NCI-H2227 treated with DMSO at 0.1 percent for 48 hours (cell line): ENCODE results near the gene NXPH3.
"Not testable (repeated sequence)": the region's sequence is repeated elsewhere in the genome, so short reads cannot be mapped to it uniquely, and the experiment has no call there.

Experiments
- DNase-seq: peaks from one replicate; lab custom pipeline; 2025; lab: John Stamatoyannopoulos, UW

Gene NXPH3

GRCh38 chr17:49554694-49555494 lies 20.8 kb upstream of the NXPH3 start:
- no peak for DNase-seq

DNA sequence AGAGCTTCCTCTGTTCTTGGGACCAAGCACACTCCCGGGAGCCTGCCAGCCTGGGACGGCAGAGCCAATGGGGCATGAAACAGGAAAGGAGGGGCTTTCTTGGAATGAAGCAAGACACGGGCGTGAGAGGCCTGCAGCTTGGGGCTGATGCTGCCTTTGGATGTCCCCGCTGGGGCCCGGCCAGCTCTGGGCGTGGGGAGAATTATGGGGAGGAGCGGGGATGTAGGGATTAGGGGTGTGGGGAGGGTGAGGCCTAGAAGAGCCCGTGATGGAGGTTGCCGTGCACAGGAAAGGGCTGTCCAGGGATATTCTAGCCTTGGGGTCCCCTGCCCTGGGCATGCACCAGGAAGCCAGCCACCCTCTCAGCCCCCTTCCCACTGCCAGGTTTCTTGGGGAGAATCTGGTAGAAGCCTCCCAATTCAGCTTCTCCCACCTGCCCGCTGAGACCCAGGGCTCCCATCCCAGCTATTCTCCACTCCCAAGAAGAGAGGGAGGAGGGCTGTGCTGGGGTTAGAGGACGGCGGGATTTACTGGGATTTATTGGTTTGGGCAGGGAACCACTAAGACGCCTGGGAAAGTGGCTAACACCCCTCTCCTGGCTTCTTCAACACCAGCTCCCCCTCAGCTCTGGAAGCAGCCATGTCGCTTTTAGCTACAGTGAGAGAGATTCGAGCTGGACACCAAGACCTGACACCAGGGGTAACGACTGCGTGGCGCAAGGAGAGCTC lies 20.0 kb upstream of the NXPH3 start:
- no peak for DNase-seq

DNA sequence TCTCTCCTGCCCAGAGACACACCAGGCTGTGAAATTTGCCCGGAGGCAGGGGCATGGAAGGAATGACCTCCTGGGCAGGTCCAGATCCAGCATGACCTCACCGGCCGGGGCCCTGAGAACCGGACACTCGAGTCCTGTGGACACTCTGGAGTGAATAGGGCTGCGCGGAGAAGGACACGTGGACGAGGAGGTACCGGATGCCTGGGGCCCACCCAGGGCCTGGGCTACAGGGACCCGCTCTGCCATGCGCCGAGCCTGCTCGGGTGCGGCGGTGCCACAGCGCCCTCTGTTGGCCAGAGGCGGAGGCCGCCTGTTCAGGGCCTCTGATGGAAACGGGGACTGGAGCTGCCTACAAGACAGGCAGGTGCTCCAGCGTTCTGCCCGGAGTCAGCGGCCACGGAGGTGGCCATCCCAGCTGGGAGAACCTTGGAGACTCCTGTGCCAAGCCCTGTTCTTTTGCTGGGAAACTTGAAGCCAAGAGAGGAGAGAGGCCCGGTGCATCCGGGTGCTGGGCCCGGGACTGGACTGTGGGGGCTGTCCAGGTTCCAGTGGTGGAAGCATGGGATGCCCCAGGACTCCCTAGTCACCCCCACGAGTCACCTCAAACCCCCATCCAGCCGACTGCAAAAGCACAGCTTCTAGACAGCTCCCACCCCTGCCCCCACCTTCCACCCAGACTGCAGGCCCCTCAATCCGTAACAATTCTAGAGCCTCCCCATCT lies 19.3 kb upstream of the NXPH3 start:
- DNase-seq = peak; percentile 70

DNA sequence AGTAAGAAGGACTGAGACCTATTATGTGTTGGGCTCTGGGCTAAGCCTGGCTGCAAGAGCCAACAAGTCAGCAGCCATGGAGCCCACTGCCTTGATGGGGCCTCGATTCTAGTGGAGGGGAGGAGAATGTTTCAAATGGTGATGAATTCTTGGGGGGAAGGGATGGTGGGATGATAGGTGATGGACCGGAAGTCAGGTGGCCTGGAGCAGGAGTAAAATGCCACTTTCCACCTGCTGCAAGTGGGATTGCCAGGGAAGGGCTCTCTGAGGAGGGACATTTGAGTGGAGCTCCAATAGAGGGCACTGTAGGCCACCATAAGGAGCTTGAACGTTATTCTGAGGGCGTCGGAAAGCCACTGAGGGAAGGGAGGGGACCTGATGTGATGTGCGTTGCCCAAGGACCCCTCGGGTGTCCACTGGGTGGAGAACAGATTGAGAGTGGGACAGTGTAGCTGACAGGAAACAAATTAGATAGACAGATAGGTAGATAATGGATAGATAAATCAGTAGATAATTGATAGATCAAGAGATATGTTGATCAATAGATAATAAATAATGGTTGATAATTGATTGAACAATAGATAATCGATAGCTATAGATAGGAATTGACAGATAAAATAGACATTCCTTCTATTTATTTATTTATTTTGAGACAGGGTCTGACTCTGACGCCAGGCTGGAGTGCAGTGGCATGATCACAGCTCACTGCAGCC lies 18.2 kb upstream of the NXPH3 start:
- peak; percentile 52 for DNase-seq

- DNase-seq = no peak
Observed at GRCh38 chr17:49564638-49565037, 11.0 kb upstream of the NXPH3 start.

- peak; percentile 41 for DNase-seq
Observed at GRCh38 chr17:49565948-49566491, 9.7 kb upstream of the NXPH3 start.

- DNase-seq = no peak
Observed at GRCh38 chr17:49566668-49567071, 9.0 kb upstream of the NXPH3 start.

GRCh38 chr17:49567104-49567521 lies 8.6 kb upstream of the NXPH3 start:
- DNase-seq = no peak

- DNase-seq = peak; percentile 61
Observed at GRCh38 chr17:49567871-49568694, 7.6 kb upstream of the NXPH3 start.

DNA sequence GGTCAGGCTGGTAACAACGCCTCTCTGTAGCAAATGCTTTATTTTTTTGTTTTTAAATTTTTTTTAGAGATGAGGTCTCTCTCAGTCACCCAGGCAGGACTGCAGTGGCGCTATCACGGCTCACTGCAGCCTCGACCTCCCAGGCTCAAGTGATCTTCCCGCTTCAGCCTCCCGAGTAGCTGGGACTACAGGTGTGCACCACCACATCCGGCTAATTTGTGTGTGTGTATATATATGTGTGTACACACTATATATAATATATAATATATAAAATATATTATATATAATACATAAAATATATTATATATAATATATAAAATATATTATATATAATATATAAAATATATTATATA lies 7.0 kb upstream of the NXPH3 start:
- DNase-seq = not testable (repeated sequence)

- no peak for DNase-seq
Observed at GRCh38 chr17:49570540-49571242, 5.0 kb upstream of the NXPH3 start.

DNA sequence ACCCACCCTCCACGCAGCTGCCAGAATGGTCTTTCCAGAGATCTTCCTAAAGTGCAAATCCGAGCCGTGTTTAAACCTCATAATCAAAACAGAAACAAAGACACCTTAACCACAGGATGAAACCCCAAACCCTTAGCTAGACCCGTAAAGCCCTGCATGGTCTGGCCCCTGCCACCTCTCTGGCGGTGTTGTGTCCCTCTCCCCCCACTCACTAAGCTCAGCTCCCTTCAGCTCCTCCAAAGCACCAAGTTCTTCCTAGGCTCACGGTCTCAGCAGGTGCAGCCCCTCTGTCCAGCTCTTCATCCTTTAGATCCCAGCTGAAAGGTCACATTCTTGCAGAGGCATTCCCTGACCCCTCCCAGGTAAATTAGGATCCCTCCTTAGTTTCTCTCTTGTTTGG lies 4.4 kb upstream of the NXPH3 start:
- DNase-seq = no peak

DNA sequence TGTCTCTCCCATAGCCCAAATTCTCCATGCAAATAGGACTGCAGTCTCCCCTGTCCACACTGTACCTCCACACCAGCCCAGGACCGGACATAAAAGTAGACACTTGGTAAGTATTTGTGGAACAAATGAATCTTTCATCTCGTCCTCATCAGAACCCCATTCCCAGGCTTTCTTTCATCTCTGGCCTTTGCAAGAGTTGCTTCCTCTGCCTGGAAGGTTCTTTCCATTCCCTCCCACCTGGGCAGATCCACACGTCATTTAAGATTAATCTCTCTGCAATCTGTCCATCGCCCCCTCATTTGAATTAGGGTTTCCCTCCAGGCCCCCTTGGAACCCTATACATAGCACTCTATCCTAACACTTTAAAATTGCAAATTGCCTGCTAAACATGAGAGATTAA lies 3.9 kb upstream of the NXPH3 start:
- no peak for DNase-seq

DNA sequence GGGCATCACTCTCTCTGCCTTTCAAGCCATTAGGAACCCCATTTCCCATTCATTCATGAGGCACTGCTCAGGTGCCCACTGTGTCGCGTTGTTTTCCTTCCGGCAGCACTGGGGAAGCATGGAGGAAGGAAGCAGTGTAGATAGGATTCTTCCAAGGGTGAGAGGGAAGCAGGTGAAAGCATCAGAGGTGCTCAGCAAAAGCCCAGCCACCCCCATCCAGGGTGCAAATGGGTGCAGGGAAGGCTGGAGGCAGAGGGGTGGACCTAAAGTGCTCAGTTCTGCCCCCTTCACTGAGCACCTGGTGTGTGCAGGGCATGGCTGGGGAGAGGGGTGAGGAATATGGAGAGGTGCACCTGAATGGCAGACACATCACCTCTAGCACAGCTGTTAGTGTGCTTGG lies 3.4 kb upstream of the NXPH3 start:
- no peak for DNase-seq

GRCh38 chr17:49572806-49573420 lies 2.8 kb upstream of the NXPH3 start:
- DNase-seq = no peak

DNA sequence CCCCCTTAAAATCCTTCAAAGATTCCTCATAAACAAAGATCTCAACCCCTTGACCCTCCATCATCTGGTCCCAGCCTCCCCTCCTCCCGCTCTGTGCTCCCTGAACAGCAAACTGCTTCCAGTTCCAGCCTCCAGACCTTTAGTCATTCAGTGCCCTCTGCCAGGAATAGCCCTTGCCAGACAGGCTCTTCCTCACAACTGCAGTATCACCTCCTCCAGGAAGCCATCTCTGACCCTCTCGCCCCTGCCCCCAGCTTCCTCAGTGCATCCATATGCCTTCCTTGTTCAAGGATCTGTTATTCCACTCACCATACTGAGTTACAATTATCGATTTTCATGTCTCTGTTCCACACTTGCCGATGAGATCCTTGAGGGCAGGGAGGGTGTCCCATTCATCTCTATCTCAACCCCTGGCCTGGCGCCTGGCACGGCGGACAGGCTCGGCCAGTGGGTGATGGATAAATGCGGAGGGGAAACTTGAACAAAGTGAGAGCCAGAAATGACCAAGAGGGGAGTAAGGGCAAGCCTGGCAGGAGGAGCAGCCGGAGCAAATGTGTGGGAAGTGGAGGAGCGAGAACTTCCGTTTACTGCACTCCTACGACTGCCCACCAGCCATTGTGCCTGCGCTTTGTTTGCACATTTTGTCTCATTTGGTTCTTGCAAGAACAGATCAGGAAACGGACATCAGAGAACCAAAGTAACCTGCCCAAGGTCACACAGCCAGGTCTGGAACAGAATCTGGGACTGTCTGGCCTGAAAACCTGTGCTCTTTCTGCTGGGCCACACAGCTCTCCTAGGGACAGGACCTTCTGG lies 2.0 kb upstream of the NXPH3 start:
- no peak for DNase-seq

DNA sequence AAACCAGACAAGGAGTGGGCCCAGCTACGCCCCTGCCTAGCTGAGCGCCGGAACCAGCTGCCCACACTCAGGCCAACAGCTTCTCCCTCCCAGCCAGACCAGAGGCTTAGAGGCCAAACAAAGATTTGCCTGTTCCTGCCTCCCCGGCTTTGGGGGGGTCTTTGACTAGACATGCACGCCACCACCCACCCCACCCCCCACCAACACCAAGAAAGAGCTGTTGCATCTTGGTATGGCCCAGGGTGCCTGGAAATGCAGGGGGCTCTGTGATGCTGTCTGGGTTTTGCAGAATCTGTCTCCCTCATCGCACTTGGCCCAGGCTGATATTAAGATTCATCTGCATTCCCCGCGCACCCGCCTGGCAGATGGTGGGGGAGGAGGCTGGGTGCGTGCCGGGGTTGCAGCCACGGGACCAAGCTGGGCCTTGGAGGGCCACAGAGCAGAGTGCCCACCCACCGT lies 1.3 kb upstream of the NXPH3 start:
- DNase-seq = no peak

DNA sequence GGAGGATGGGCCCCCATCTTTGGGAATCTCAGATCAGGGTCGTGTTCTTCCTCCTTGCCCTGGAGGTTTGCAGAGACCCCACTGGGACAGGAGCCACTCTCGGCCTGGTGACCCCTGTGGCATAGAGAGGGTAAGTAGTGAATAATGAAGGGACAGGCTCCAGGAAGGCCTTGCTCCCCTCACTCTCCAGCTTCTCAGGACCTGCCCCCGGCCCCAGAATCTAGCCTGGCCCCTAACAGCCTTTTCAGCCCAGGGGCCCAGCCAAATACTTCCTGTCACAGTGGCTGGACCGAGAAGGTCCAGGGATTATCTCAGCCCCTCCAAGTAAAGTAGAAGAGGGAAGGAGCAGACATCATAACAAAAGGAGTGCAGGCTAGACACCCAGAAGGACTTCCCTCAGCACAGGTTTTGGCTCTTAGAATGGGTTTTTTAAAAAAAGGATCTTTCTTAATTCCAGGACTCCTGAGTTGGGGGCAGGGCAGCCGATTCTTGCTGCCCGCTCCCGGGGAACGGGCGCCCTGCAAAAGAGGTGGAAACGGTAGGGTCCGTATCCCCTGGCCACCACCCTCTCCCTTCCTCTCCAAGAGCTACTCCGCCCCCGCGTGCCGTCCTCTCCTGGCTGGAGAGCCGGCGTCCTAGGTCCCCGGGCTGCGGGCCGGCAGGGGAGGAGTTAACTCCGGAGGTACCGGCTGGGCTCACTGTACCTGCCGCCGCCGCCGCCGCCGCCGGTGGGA lies 559 bp upstream of the NXPH3 start:
- no peak for DNase-seq
